ENCODE data around the gene NFKBIZ.

DNA sequence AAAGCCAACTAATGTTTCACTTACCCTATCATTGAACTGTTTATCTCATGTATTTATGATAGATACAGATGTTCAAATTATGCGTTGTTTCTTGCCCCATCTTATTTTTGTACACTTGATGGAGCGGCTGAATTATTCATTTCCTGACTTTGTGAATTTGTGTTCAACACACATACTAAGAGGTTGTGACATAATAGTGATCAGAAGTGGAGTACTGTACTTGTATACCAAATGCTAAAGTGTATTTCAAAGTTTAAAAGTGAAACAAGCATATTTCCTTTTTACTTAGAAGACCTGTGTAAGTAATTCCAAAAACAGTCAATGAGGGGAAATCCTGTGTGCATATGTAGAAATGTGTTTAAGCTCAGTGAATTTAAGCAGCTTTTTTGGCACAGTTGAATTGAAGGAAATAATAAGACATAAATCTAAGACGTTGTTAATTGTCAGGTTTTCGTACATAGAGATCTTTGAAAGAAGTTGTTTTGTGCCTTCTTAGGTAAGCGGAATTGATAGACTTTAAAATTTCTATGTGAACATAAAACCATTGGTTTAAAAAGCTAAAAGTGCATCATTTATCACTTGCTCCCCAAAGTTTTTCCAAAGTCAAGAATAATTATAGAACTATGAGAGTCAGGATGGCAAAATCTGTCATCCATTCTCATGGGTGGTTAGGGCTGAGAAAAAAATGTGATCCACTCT lies 1.9 kb downstream of the NFKBIZ start:
- TF ChIP-seq, protein P1, sequence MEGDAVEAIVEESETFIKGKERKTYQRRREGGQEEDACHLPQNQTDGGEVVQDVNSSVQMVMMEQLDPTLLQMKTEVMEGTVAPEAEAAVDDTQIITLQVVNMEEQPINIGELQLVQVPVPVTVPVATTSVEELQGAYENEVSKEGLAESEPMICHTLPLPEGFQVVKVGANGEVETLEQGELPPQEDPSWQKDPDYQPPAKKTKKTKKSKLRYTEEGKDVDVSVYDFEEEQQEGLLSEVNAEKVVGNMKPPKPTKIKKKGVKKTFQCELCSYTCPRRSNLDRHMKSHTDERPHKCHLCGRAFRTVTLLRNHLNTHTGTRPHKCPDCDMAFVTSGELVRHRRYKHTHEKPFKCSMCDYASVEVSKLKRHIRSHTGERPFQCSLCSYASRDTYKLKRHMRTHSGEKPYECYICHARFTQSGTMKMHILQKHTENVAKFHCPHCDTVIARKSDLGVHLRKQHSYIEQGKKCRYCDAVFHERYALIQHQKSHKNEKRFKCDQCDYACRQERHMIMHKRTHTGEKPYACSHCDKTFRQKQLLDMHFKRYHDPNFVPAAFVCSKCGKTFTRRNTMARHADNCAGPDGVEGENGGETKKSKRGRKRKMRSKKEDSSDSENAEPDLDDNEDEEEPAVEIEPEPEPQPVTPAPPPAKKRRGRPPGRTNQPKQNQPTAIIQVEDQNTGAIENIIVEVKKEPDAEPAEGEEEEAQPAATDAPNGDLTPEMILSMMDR (IDR thresholded peaks at IDR 0.05): no peak
- no peak for TF ChIP-seq POLR2A (IDR thresholded peaks at IDR 0.05)

Measured in body of pancreas (tissue), 4 donors.